SIG-M5 treated with dmso at 0.1 percent for 504 hours (cell line): Measurements from ENCODE around the gene OMD.

Experiments
- DNase-seq: peaks from one replicate; lab custom pipeline; 2025; ENCODE audit not compliant: unreplicated experiment; lab: John Stamatoyannopoulos, UW

OMD gene

DNA sequence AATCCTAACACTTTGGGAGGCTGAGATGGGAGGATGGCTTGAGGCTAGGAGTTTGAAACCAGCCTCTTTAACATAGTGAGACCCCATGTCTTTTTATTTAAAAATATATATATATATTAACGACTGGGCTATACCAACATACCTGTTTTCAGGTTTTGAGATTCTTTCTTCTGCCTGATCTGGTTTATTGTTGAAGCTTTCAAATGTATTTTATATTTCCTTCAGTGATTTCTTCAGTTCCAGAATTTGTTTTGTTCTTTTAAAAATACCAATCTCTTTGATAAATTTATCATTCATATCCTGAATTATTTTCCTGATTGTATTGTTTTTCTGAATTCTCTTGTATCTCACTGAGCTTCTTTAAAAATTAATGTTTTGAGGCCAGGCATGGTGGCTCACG, 51.1 kb downstream of the OMD start:
- DNase-seq, result no peak

DNA sequence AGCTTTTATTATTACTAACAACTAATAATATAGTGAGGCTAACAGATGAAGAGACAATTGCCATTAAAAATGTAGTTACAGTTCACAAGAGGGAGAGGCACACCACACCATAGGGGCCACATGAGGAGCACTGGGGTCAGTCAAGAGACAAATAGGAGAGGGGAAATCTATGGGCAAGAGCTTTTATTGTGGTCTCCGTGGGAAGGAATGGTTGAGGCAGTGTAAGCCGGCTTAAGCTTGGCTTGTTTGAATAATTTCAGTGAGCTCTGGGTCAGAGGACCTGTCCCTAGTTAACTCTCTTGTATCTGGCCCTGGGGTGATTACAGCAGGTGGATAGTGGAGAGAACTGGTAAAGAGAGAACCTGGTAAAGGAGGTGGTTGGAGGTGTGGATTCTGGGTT, 55.2 kb downstream of the OMD start:
- no peak for DNase-seq
